NCI-H226 (cell line): ENCODE measurements around the gene NBEAL2.
A peak's percentile ranks its signal among the peaks of the same experiment; 100 is the strongest.
"Not testable (repeated sequence)": the region's sequence is repeated elsewhere in the genome, so short reads cannot be mapped to it uniquely, and the experiment has no call there.

Experiments
- DNase-seq: peaks from one replicate; pipeline ENCODE4 v3.0.0-alpha.2; 2015

The NBEAL2 gene

GRCh38 chr3:47013231-47013630, 33.8 kb downstream of the NBEAL2 start:
- no peak for DNase-seq

- no peak for DNase-seq
Measured at GRCh38 chr3:47014036-47014435, 34.6 kb downstream of the NBEAL2 start.

- DNase-seq, result no peak
Measured at GRCh38 chr3:47015151-47015550, 35.7 kb downstream of the NBEAL2 start.

GRCh38 chr3:47016086-47016933, 36.8 kb downstream of the NBEAL2 start:
- no peak for DNase-seq

GRCh38 chr3:47016934-47017435, 37.5 kb downstream of the NBEAL2 start:
- DNase-seq, result peak; percentile 91

- no peak for DNase-seq
Measured at GRCh38 chr3:47017504-47018268, 38.2 kb downstream of the NBEAL2 start.

GRCh38 chr3:47018269-47018611, 38.8 kb downstream of the NBEAL2 start:
- no peak for DNase-seq

GRCh38 chr3:47019201-47019600, 39.7 kb downstream of the NBEAL2 start:
- DNase-seq, result no peak

GRCh38 chr3:47020311-47020710, 40.8 kb downstream of the NBEAL2 start:
- no peak for DNase-seq

- no peak for DNase-seq
Measured at GRCh38 chr3:47022641-47023071, 43.2 kb downstream of the NBEAL2 start.

GRCh38 chr3:47024932-47025331, 45.5 kb downstream of the NBEAL2 start:
- peak; percentile 77 for DNase-seq

GRCh38 chr3:47026432-47026831, 47.0 kb downstream of the NBEAL2 start:
- DNase-seq, result not testable (repeated sequence)

GRCh38 chr3:47028146-47028545, 48.7 kb downstream of the NBEAL2 start:
- no peak for DNase-seq

- DNase-seq, result no peak
Measured at GRCh38 chr3:47028667-47029066, 49.2 kb downstream of the NBEAL2 start.

- not testable (repeated sequence) for DNase-seq
Measured at GRCh38 chr3:47031041-47031440, 51.6 kb downstream of the NBEAL2 start.

- no peak for DNase-seq
Measured at GRCh38 chr3:47034868-47035489, 55.5 kb downstream of the NBEAL2 start.

GRCh38 chr3:47035645-47036044, 56.2 kb downstream of the NBEAL2 start:
- no peak for DNase-seq

GRCh38 chr3:47036145-47036544, 56.7 kb downstream of the NBEAL2 start:
- no peak for DNase-seq

GRCh38 chr3:47037302-47037701, 57.8 kb downstream of the NBEAL2 start:
- not testable (repeated sequence) for DNase-seq

- no peak for DNase-seq
Measured at GRCh38 chr3:47041114-47041513, 61.6 kb downstream of the NBEAL2 start.

GRCh38 chr3:47042231-47042791, 62.8 kb downstream of the NBEAL2 start:
- DNase-seq, result no peak

GRCh38 chr3:47047069-47047468, 67.6 kb downstream of the NBEAL2 start:
- DNase-seq, result no peak

GRCh38 chr3:47047673-47048072, 68.2 kb downstream of the NBEAL2 start:
- no peak for DNase-seq
